HG03558 (cell line): ENCODE results near the gene CSN3.
"Not testable (repeated sequence)": the region's sequence is repeated elsewhere in the genome, so short reads cannot be mapped to it uniquely, and the experiment has no call there.

Experiments
- ATAC-seq: cut with Tn5 transposase; IDR thresholded peaks from one replicate; pipeline ENCODE4 v1.9.1; 2021; ENCODE audit warnings: moderate number of reproducible peaks; ENCODE audit not compliant: unreplicated experiment; ENCODE audit errors: extremely low read depth

CSN3 gene, protein sequence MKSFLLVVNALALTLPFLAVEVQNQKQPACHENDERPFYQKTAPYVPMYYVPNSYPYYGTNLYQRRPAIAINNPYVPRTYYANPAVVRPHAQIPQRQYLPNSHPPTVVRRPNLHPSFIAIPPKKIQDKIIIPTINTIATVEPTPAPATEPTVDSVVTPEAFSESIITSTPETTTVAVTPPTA

DNA sequence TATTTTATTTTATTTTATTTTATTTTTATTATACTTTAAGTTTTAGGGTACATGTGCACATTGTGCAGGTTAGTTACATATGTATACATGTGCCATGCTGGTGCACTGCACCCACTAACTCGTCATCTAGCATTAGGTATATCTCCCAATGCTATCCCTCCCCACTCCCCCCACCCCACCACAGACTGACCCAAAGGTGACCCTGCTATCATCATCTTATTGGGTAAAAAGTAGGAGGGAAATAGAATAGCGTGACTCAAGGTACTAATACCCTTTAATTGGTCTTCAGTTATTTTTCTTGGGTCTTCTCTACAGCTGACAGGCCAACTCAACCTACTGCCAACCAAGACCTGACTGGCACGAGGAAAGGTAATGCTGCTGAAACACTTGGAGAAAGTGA, at the start of gene CSN3:
CSN3 (plus strand) TSS at position 301 of the 400 bp plus-strand sequence. CDS start 2,223 bp downstream, outside the sequence.
- ATAC-seq, result not testable (repeated sequence)

DNA sequence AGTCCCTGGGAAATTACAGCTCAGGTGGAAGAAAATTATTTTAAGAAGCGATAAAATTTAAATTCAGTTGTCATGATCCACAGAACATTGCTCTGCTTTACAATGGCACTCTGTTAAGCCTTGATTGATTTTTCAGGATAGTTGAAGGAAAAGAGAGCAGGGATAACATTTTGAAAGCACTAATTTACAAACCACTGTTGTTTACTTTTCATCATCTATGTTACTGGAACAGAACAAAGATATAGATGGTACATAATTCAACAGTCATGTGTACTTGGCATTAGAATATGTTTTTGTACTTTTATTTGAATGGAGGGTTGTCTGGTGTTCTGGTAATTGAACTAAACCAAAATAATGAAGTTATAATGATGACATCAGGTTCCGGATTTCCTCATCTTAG, 49.5 kb upstream of the CSN3 start:
- no peak for ATAC-seq

DNA sequence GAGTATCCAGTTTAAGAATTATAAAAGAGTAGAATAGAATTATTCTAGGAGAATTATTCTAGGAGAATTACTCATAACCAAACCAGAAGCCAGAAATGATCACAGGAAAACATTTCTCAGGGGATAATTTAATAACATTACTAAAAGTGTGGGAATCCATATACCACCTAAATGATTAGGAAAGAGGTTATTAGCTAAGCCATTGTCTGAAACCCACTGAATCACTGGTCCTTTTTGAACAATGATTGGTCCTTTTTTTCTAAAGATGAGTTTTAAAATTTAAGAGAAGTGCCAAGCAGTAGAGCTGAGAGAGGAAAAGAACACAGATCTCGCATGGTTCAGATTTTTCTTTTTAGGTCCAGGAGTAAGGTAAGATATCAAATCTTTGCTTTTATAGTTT, 47.0 kb upstream of the CSN3 start, which contains the start of gene ODAM:
ODAM (plus strand) TSS at position 301 of the 400 bp plus-strand sequence. CDS start 819 bp downstream, outside the sequence.
- no peak for ATAC-seq

GRCh38 chr4:70196857-70197256, 45.5 kb upstream of the CSN3 start:
- no peak for ATAC-seq

DNA sequence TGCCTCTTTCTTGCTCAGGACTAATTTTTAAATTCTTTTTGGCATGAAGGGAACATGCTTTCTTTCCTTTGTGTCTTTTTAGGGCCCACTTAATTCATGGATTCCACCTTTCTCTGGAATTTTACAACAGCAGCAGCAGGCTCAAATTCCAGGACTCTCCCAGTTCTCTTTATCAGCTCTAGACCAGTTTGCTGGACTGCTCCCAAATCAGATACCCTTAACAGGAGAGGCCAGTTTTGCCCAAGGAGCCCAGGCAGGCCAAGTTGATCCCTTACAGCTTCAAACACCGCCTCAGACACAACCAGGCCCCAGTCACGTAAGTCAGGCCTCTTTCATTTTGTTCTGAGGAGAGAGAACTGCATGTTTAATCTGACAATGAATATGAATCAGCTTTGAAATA, 44.6 kb upstream of the CSN3 start:
- no peak for ATAC-seq

DNA sequence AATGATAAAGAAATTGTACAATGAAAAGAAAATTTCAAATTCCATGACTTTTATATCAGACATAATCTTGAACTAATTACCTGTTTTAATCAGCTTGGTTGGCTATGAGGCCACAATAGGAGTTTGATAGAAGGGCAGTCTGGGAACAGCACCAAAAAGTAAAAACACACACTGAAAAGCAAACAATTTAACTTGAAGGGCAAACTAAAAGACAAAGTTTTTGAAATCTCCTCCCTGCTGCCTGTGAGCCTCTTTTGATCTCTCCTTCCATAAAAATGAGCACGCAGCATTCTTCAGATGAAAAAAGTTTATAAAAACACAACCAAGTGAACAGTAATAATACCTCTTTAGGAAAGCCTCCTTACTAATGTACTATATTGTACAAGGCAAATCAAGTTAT, 38.8 kb upstream of the CSN3 start:
- ATAC-seq, result no peak

- not testable (repeated sequence) for ATAC-seq
Measured at GRCh38 chr4:70212752-70213151, 29.6 kb upstream of the CSN3 start.

DNA sequence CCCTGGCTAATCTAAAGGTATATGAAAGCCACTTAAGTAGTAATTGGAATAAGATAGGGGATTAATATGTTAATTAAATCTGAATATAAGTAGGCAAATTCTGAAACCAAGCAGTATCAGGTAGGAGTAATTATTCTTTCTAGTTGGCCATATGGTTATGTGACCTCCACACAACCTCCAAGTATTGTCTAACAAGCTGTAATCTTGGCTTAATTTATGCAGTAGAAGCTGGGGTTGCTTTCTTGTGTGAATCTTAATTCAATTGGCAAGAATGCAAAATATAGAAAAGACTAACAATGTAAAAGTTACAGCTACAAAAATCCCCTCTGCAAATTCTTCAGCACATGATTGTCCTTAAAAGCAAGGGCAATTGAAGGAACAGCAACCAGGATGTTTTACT, 26.3 kb upstream of the CSN3 start:
- not testable (repeated sequence) for ATAC-seq

- ATAC-seq, result not testable (repeated sequence)
Measured at GRCh38 chr4:70216550-70216949, 25.8 kb upstream of the CSN3 start.

GRCh38 chr4:70221389-70221788, 21.0 kb upstream of the CSN3 start:
- ATAC-seq, result not testable (repeated sequence)

GRCh38 chr4:70221818-70222217, 20.6 kb upstream of the CSN3 start:
- not testable (repeated sequence) for ATAC-seq

DNA sequence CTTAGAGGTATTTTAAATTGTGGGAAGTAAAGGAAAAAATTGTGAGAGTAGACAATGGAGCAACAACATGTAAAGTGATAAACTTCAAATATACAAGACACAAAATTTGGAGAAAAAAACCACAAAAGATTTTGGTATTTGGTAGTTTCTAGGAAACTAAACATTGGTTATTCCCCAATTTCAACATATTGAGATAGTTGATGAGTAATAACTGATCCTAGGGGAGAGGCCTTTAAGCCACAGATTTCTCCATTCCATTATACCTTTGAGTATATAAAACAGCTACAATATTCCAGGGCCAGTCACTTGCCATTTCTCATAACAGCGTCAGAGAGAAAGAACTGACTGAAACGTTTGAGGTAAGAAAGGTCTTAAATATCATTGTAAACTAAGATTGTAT, 16.6 kb upstream of the CSN3 start, which contains the start of gene FDCSP:
FDCSP (plus strand) TSS at position 301 of the 400 bp plus-strand sequence. CDS start 5,071 bp downstream, outside the sequence.
- no peak for ATAC-seq

- no peak for ATAC-seq
Measured at GRCh38 chr4:70236125-70236524, 6.3 kb upstream of the CSN3 start.

- ATAC-seq, result no peak
Measured at GRCh38 chr4:70239131-70239883, 3.1 kb upstream of the CSN3 start.

DNA sequence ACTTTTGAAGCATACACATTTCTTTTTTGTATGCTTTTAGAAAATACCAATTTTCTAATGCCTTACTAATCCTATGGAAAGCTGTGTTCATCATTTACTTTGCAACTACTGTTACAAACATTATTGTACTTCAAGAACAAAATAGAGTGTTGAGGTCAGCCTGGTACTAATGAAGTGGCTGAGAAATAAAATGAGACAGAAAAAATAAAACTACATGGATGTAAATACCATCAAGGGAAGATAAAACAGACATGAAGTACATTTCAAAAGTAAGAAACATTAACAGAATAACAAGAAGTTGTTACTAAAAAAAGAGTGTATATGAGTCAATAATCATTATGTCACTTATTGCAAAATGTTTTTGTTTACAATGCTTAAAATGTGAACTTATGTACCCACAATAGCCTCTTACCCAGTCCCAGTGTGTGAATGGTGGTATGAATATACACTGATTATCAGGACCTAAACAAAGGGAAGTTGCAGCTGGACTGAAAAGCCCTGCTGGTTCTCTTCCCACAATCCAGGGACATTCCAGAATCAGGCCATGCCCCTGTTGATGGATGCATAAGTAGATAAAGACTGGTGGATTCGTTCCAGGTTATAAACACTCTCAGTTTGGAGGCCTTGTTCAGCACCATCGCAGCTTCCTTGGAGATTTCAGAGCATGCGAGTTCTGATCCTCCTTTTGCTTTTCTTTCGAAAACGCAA, 2.4 kb upstream of the CSN3 start:
- ATAC-seq, result no peak

GRCh38 chr4:70243091-70243490, 694 bp downstream of the CSN3 start:
- ATAC-seq, result no peak

GRCh38 chr4:70251250-70251944, 9.0 kb downstream of the CSN3 start:
- no peak for ATAC-seq

DNA sequence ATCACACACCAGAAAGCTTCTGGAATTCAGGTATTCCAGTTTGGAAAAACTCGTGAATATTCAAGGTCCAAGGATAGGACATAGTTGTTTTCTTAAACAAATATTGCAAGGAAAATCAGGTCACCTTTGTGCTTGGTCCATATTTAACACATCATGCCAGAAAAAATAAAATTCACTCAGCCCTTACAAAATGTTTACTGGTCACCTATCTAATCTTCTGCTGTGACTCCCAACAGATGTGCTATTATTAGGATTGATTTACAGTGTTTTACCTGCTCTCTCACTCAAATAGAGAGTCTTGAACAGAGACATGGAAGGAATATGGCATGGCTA, 9.5 kb downstream of the CSN3 start:
- no peak for ATAC-seq

- ATAC-seq, result no peak
Measured at GRCh38 chr4:70269674-70270073, 27.3 kb downstream of the CSN3 start.

DNA sequence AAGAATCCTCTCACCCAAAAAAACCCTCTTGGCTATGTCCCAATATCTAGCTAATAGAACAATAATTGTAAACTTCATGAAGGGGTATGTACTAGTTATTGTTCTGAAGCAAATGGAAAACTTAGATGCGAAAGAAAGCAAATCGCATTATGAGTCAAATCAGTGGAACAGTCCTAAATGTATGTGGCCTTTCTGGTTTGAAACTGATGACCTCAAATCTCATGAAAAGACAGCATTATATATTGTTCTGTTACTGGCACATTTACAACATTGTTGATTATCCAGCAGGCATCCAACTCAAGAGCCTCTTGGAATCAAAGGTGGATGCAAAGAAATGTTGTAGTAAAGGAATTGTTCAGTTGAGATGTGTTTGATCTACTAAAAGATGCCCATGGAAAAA, 34.7 kb downstream of the CSN3 start:
- no peak for ATAC-seq

DNA sequence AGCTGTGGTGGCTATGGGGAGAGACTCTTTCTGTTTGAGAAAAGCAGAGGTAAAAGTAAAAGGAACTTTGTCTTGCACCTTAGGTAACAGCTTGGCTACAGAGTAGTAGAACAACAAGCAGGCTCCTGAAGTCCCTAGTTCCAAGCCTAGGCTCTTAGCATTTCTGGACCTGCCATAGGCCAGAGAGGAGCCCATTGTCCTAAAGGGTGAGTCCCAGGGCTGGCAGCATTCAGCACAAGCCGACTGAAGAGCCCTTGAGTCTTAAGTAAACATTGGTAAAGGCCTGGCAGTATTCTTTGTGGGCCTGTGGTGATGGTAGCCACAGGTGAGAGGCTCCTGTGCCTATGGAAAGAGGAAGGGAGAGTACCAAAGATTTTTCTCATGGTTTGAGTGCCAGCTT, 38.2 kb downstream of the CSN3 start:
- no peak for ATAC-seq
